Right kidney (tissue), 1 donor: ENCODE measurements around the gene CLIC3.
A peak's percentile ranks its signal among the peaks of the same experiment; 100 is the strongest.

Experiments used
- DNase-seq: peaks from one replicate; pipeline ENCODE4 v3.0.0-alpha.2; 2016

The CLIC3 gene

DNA sequence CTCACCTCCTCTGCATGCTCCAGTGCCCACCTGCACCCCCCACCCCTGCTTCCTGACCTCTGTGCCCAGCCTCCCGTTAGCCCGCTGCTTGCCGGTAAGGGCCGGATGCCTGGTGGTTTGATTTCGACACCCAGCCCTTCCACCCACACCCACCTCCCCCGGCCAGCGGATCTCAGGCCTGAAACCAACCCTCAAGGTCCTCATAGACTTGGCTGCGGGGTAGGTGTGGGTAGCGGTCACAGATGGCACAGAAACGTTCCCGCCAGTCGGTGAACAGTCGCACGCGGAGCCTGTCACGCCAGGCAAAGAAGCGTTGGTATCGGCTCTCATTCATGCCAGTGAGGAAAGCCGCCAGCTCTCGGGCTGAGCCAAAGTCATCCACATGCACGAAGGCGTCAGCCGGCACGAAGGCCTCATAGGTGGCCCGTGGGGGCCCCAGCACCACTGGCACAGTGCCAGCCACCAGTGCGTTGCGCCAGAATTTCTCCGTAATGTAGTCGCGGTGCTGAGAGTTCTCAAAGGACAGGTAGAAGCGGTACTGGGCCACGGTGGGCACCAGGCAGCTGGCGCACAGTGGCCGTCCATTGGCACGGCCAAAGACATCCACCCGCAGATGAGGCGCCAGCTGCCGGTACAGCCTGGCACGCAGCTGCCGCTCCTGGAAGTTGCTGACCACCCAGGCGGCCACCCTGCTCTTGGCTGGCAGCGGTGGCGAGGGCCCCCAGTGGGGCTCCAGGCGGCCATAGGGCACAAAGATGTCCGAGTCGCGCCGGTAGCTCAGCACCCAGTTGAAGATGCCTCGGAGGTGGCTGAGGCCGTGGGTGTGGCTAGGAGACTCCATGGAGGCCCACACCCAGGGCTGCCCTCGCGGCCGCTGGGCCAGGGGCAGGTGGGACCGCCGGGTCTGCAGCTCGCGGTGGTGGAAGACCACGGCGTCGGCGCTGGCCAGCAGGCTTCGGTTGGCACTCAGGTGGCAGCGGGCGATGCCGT, 34.5 kb upstream of the CLIC3 start:
- DNase-seq = no peak

DNA sequence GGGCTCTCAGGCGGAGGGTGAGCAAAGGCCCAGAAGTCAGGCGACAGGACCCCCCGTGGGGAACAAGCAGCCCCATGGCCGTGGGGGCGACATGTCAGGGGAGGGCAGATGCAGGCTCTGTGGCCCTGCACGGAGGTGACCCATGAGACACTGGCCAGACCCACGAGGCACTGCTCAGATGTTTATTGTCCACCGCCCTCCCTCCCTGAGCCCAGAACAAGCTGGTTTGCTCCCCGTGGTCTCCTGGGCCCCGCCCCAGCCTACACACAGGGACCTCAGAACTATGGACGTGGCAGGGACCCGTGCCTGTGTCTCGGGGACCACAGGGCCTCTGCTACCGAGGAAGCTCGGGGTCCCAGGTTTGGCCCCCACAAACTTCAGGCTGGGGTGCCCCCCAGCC, 33.6 kb upstream of the CLIC3 start:
- DNase-seq = no peak

DNA sequence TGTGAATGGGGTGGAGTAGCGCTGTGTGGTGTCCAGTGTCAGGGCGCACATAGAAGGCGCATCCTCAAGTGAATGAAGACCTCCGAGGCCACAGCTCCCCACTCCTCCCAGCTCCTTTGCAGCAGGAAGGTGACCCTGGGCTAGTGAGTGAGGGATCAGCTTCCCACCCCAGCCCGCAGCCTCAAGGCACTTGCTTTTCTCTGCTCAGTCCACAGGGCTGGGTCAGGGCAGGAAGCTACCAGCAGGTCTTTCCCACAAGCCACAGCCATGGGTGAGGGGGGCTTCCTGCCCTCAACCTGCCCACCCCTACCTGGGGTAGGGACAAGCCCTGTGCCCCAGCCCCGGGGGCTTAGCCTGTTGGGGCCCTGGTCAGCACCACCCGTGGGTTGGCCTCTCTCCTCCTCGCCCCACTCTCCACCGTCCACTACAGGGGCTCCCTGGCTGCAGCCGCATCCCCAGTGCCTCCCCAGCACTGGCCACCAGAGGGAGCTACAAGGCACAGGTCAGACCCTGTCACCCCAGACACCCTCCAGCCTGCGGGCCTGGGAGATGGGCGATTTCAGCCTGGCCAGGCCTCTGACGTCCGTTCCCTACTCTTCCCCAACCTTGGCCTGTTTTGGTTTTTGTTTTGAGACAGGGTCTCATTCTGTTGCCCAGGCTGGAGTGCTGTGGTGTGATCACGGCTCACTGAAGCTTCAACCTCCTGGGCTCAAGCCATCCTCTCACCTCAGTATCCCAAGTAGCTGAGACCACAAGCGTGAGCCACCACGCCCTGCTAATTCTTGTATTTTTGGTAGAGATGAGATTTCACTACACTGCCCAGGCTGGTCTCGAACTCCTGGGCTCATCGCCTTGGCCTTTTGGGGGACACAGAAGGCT, 32.9 kb upstream of the CLIC3 start:
- DNase-seq = peak; percentile 76

DNA sequence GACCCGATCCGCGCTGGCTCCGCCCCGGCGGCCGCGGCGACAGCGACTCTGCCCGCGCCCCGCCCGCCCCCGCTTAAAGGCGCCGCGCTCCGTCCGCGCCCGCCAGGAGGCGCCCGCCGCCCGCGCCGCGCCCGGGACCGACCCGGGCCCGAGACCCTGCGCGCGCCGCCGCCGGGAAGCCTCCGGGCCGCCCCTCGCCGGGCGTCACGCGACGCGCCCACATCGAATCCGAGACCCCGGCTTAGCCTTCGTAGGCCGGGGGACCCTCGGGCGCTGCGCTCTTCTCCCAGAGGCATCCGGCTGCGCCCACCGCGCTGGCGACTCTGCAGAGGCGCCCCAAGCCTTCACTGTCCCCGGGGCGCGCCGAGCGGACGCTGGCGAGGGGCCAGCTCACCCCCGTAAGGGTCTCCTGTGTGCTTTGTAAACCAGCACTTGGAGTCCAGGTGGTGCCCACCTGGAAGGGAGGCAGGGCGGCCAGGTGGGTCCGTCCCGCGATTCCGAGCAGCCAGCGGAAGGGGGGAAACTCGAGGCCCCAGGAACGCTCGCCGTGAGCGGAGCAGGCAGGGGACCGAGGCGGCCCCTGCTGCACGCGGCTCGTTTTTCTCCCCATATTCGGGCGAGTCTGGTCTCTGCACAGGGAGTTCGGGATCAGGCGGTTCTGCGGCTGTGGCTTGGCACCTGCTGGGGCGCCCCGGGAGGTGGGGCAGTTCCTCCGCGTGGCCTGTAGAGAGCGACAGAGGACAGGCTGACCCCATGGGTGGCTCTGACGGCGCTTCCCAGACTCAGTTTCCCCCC, 32.1 kb upstream of the CLIC3 start:
- DNase-seq = peak; percentile 84

DNA sequence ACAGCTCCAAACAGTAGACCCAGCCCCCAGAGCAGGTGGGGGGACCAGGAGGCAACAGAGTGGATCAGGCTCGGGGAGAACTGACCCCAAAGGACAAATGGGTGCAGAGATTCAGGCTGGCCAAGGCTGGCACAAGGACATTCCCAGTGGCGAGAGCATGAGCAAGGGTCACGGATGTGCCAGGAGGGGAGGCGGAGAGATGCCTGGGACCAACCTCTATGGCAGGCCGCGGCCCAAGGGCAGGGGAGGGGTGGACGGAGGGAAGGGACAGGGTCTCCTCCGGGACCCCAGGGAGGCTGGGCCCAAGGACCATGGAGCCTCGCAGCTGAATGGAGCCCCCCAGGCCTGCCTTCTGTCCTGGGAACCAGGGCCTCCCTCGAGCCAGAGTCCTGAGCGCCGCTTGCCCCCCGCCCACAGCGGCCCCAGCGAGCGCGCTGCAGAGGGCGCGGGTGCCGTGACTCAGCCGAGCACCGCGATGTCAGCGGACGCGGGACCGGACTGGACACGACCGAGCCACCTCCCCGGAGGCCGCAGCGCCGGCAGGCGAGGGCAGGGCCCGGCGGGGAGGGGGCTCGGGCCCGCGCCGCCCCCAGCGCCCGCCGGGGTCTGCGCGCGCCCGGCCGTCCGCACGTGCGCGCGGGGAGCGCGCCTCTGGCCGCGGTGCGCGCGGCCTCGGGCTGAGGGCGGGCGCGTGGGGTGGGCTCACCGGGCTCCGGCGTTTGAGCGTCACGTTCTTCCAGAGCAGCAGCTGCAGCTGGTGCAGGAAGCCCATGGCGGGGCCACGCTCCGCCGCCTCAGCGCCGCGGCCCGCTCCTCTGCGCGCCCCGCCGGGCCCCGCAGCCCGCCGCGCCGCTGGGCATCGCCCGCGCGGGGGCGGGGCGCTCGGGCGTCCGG, 31.2 kb upstream of the CLIC3 start, which contains the start of gene ABCA2:
Gene ABCA2, minus strand, starts transcription at position 869 of the 894 bp plus-strand sequence. Its CDS starts 97 bp downstream, at position 772.
- DNase-seq = peak; percentile 65

DNA sequence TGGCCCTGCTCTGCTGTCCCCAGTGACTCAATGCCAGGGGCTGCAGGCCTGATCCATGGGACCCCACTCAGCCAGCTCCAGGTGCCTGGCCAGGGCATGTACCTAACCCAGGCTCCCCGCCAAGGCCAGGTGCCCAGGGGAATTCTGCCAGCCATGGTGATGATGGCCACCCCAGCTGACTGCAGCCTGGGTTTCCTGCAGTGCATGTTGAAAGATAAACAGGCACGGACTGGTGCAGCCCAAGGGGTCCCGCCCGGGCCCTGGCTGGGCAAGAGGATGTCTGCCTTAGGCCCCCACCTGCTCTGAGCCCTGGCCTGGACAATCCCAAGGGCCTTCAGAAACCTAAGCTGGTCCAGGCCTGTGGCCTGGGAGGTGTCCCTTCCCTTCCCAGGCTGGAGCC, 30.5 kb upstream of the CLIC3 start:
- no peak for DNase-seq

DNA sequence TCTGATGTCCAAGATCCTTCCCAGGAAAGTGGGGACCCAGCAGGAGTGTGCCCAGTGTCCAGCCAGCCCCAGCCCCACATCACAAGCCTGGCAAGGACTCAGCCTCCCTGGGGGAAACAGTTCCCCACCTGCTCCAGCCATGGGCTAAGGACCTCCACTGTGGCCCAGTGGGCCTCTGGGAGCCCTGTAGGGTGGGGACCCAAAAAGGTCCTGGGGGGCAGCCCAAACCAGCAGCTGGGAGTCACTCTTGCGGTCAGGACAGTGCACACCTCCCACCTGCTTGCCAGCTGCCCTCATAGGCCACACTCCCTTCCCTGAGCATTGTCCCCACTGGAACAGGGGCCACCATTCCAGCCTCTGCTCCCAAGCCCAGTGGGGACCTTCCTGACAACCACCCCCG, 30.0 kb upstream of the CLIC3 start:
- DNase-seq = no peak

DNA sequence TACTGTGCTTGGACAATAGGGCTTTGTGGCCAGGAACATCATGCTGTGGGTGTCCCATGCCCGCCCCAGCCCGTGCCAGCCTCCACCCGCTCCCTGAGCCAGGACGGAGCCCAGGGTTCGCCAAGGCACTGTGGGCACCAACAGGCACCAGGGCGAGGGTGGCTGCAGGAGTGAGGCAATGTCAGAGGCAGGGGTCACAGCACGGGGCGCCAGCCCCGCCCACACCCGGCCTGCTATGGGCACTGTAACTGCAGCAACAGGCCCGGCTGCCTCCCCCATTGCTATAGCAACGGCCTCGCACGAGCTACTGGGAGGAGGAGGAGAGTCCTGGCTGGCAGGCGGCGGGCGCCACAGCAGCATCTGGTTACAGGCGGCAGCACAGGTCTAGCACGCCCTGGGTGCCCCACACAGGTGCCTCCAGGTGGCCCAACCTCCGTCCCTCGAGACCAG, 29.2 kb upstream of the CLIC3 start:
- DNase-seq = peak; percentile 73

DNA sequence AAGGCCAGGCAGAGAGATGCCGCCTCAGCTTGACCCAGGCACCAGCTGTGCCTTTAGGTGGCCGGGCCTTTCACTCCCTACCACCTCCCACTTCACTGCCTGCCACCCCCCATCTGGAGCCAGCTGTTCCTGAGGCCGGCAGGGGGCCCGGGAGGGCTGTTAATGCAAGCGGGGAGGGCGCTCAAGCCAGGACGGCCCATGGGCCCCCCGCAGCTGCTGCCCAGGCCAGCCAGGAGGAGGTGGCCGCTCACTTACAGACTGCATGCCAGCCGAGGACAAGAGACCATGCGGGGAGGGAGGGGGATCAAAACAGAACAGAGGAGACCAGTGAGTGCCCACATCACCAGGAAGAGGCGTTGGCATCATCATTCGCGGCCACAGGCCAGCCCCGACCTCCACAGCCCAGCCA, 27.2 kb upstream of the CLIC3 start:
- no peak for DNase-seq

DNA sequence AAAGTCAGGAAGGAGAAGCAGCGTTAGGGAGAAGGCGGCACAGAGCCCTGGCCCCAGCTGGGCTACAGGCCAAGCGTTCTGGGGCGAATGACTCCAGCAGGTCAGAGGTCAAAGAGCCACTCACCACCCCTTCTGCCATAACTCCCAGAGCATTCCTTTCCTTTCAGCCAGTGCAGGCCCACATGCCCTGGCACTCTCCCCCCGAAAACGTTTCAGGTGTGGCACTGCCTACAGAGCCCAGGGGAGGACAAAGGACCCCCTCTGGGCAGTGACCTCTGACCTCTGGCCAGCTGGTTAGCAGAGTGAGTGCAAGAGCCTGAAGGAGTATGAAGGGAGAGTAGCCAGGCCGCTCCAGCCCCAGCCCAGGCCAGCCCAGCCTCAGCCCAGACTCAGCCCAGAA, 26.8 kb upstream of the CLIC3 start:
- DNase-seq = no peak

DNA sequence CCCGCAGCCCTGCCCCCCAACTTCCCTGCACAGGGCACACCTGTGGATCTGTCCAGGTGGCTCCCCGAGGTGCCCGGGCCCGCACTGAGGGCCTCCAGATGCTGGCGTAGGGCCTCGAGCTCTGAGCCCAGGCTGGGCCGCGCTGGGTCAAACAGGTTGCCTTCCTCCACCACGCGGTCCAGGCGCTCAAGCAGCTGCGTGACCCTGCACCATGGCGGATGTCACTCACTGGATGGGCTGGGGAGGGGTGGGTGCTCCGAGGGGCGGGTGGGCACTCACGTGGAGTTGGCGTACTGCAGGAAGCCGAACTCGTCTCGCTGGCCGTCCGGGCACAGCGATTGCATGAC, 26.3 kb upstream of the CLIC3 start:
- DNase-seq = no peak

DNA sequence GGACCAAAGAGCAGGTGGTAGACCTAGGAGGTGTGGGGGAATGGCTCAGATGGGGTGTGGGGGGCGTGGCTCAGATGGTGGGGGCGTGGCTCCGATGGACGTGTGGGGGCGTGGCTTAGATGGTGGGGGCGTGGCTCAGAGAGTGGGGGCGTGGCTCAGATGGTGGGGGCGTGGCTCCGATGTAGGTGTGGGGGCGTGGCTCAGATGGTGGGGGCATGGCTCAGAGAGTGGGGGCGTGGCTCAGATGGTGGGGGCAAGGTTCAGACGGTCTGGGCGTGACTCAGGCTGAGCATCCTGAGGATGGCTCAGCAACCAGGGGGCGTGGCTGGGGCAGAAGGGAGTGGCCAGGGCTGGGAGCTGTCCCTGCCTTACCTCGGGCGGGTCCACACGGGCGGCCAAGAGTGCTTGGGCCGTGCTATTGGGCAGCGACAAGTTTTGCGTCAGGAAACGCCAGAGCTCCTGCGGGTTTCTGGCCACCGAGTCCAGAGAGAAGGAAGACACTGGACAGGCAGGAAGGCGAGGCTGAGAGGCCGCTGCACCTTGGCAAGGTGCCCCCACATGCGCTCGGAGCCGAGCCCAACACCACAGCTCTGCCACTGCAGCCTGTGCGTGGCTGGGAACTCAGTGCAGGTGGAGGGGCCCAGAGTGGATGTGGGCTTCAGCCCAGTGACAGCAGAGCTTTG, 25.8 kb upstream of the CLIC3 start:
- DNase-seq = no peak

DNA sequence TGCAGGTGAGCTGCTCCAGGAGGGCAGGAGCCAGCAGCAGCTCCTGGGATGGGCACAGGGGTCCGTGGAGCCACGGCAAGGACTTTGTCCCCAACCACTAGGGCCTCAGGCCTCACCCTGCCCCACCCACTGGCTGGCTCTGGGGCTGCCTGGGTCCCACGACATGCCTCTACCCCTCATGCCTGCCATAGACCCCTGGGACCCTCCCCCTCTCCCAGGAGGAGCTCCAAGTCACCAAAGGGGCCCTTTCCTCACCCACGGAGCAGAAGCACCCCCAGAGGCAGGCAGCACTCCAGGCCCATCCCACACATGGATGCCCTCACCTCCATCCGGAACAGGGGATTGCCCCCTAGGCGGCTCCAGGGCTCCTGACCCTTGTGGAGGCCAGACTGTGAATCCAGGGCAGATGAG, 25.2 kb upstream of the CLIC3 start:
- DNase-seq = no peak

DNA sequence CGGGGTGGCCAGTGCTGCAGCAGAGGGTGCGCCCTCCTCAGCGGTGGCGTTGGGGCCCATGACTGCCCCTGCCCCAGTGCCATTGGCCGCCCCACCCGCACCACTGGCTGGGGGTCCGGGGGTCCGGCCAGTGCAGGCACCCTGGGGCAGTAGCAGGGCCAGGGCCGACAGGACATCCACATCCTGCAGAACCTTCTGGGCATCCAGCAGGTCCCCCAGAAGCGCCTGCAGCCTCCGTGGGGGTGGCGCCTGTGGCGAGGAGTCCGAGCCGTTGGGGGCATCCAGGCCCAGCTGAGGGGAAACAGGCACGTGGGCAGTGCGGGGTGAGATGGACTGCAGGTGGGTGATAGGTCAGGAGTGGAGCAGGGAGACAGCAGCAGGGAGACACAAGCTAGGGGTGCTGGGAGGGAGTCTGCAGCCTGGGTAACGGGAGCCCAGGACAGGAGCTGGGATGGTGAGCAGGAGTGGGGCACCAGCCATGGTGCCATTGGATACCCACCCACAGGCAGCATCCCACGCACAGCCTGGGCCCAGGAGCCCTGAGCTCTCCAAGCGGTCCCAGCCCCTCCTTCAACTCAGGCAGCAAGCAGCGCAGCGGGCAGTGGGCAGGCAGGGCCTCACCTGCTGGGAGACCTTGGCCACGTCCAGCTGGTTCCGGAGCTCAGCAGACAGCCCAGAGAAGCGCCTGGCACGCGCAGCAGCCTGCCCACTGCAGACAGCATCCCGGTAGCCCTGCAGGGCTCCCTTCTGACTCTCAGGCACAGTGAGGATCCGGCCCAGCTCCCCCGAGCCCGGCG, 24.6 kb upstream of the CLIC3 start:
- DNase-seq = no peak

DNA sequence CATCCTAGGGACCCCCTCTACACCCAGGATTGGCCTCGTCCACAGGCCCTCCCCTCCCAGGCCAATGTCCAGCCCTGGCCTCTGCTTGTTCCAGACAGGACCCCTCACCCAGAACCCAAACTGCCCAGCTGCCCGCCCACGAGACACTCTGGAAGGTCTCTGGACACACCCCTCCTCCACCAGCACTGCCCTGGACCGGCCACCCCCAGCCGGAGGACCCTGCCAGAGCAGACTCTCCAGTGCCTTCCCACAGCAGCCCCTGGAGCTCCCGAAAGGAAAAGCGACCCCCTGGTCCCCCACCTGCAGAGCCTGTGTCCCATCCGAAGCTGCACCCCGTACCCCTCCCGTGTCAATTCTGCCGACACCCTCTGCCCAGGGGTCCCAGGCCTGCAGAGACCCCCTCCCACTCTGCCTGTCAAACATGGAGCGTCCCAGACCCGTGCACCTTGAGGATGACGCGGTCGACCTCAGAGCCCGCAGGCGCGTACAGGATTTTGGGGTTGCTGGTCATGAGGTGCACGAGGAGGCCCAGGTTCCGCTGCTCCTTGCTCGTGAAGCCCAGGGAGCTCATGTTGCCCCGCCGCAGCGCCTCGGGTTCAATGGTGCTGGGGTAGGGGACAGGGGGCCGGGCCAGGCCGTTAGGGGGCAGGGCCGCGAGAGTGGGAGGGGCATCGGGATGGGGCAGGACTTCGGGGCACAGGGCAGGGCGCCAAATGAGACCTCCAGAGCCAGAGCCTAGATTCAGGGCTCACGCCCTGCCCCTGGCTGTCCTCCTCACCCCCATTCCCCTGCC, 23.7 kb upstream of the CLIC3 start:
- no peak for DNase-seq

DNA sequence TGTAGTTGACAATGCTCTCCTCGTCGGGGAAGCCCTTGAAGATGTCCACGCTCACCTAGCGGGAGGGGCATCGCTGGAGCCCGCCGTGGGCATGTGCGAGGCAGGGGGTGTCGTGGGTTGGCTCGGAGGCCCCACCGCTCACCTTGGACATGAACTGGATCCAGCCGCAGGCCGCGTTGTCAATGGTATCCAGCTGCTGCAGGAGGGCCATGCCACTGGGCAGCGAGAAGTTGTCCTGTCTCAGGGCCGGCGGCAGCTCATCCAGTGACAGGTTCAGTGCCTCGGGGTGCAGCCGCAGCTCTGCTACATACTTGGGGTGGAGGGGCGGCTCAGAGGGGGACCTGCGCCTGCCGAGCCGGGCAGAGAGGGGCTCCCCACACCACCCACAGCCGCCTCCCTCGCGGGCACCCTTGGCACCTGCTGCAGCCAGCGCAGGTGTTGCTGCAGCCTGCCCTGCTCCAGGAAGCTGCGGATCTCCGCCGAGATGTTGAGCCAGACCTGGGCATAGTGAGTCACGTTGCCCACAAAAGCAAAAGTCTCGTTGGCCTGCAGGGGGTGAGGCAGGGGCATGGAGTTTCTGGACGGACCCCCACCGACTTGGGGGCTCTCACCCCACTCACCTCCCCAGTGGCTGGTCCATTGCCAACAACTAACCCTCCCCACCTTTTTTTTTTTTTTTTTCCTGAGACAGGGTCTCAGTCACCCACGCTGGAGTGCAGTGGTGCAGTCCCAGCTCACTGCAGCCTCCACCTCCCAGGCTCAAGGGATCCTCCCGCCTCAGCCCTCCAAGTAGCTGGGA, 22.6 kb upstream of the CLIC3 start:
- DNase-seq = no peak

DNA sequence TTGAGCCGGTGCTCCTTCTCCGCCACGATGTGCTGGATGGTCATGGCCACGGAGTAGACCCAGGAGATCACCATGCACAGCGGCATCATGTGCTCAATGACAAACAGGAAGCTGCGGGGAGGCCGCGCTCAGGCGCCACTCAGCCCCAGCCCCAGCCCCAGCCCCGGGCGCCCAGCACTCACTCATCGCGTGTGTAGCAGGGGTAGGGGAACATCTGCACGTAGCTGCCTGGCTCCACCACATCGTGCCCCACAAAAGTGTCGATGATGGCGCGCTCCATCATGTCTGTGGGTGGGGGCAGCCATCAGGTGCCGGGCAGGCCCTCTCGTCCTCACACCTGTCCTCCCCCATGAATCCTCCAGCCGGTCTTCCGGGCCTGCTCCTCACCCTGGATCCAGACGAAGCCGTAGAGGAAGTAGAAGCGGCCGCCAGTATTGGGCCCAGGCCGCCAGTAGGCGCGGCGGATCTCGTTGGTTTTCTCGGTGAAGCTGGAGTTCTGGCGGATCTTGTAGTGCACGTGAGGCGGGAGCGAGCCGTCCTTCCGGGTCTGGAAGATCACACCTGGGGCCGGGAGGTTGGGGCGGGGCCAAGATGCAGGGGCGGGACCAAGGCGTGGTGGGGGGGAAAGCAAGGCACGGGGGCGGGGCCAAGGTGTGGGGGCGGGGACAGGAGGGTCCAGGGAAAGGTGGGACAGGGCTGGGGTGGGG, 21.6 kb upstream of the CLIC3 start:
- no peak for DNase-seq
